ENCODE measurements around the gene MSX1. TPM values are rescaled to one million over a fixed set of nuclear protein-coding genes. Genes with fewer than 3 reads are reported as not detected.
A peak's percentile ranks its signal among the peaks of the same experiment; 100 is the strongest.

The MSX1 gene
- total and polyA plus RNA-seq, 12 donors = 1.9 to 6.7 (median 4.0) TPM

- peaks cover 2 to 66% (median 25%) of the 10 kb centered on the region in 9 donors for H3K4me1 ChIP-seq
Measured at GRCh38 chr4:4867375-4868039, 8.0 kb downstream of the MSX1 start.

DNA sequence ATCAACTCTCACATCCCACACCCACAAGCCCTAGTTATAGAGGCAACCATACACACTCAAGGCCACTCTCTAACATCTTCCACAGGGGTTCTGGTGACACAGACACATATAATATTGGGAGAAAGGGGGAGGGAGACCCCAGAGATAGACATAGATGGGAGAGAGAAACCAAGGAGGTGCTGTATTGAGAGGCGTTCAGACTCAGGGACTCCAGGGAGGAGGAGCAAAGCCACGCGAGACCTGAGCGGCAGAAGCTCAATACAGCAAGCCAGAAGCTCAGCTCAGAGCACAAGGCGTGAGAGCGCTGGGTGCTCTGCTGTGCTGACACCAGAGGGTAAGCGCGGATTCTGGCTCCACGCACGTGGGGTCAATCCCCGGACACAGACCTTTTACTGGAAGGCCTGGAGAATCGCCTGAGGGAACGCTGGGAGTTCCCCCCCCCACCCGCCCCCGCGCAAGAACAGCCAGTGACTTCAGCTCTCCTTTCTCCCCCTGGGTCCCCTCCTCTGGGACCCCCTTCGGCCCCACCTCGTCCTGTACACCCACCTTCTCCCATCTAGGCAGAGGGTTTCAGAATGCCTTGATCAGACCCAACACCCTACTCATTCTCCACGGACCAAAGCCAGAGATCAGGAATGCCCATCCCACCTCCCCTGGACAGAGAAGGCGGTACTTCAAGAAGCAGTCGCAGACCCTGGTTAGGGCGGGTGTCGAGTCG lies 8.7 kb downstream of the MSX1 start:
- Histone ChIP-seq H3K4me1 (peaks cover 2 to 70% (median 28%) of the 10 kb centered on the region in 9 donors), H3K27me3 (peaks cover 75 to 100% (median 100%) of the 10 kb centered on the region in 7 donors), H3K4me3 (peak overlapping the region in 1 of 10 donors; percentile 49), H3K36me3 (peaks cover 0 to 12% (median 3%) of the 10 kb centered on the region in 9 donors), H3K27ac (no peak overlapping the region), H3K9me3 (no peaks in the 10 kb centered on the region)
- intact Hi-C loops (cut with DNase I) = loop anchor here in 3 of 10 donors (5.0 to 10.0 kb wide), 3 partner anchors 326 to 383 kb away; partner anchors contain the start of gene STX18 (in 1 of the 3)
- TF ChIP-seq, protein P1, sequence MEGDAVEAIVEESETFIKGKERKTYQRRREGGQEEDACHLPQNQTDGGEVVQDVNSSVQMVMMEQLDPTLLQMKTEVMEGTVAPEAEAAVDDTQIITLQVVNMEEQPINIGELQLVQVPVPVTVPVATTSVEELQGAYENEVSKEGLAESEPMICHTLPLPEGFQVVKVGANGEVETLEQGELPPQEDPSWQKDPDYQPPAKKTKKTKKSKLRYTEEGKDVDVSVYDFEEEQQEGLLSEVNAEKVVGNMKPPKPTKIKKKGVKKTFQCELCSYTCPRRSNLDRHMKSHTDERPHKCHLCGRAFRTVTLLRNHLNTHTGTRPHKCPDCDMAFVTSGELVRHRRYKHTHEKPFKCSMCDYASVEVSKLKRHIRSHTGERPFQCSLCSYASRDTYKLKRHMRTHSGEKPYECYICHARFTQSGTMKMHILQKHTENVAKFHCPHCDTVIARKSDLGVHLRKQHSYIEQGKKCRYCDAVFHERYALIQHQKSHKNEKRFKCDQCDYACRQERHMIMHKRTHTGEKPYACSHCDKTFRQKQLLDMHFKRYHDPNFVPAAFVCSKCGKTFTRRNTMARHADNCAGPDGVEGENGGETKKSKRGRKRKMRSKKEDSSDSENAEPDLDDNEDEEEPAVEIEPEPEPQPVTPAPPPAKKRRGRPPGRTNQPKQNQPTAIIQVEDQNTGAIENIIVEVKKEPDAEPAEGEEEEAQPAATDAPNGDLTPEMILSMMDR (IDR thresholded peaks at IDR 0.05) = no peak
- ATAC-seq (no peak), DNase-seq (no peak)
- WGBS, 2 donors = 8 to 13% methylated on average over 24 of the region's 24 CpGs

More at GRCh38 chr4:4867375-4868039, 8.0 kb downstream of the MSX1 start:
- Histone ChIP-seq H3K27me3 (peaks cover 79 to 100% (median 100%) of the 10 kb centered on the region in 7 donors), H3K9me3 (no peaks in the 10 kb centered on the region), H3K4me3 (peak overlapping the region in 9 of 10 donors; percentile 19 to 49 (median 37)), H3K27ac (peak overlapping the region in 1 of 10 donors; percentile 19), H3K36me3 (peaks cover 0 to 19% (median 5%) of the 10 kb centered on the region in 9 donors)
- DNase-seq (peak; percentile 41 to 46), ATAC-seq (peak; percentile 34 to 76 (median 64))
- 5 to 8% methylated on average over 31 to 36 of the region's 36 CpGs for WGBS, 2 donors
- intact Hi-C loops (cut with DNase I) = loop anchor here in 3 of 10 donors (5.0 to 10.0 kb wide), 3 partner anchors 325 to 383 kb away; partner anchors contain the start of gene STX18 (in 1 of the 3)
- TF ChIP-seq, protein P1 (IDR thresholded peaks at IDR 0.05) = peak in 7 of 9 donors; percentile 5 to 46 (median 29)

GRCh38 chr4:4868758-4869723 lies 9.6 kb downstream of the MSX1 start:
- peaks cover 0 to 4% (median 0%) of the 10 kb centered on the region in 9 donors for H3K36me3 ChIP-seq
- no peaks in the 10 kb centered on the region for H3K9me3 ChIP-seq
- no peak overlapping the region for H3K4me3 ChIP-seq
- H3K27me3 ChIP-seq = peaks cover 75 to 100% (median 100%) of the 10 kb centered on the region in 7 donors
- TF ChIP-seq, protein P1 (IDR thresholded peaks at IDR 0.05) = no peak
- intact Hi-C loops (cut with DNase I) = loop anchor here in 3 of 10 donors (5.0 to 10.0 kb wide), 3 partner anchors 327 to 384 kb away; partner anchors contain the start of gene STX18 (in 1 of the 3)
- ATAC-seq (no peak), DNase-seq (no peak)
- H3K27ac ChIP-seq = no peak overlapping the region
- 4 to 7% methylated on average over 37 of the region's 37 CpGs for WGBS, 2 donors
- peaks cover 2 to 72% (median 28%) of the 10 kb centered on the region in 9 donors for H3K4me1 ChIP-seq
